Ishikawa (cell line): ENCODE results near the gene CRLF1.

ENCODE experiments used
- CREB1 ChIP-seq: IDR thresholded peaks from 2 replicates; pipeline ENCODE4 v1.6.1; 2012; ENCODE audit warnings: low read depth
- FOXM1 ChIP-seq: IDR thresholded peaks from 2 replicates; pipeline ENCODE4 v1.6.1; 2012; ENCODE audit warnings: low read depth, borderline replicate concordance
- RAD21 ChIP-seq: IDR thresholded peaks from 2 replicates; pipeline ENCODE4 v1.6.1; 2012; ENCODE audit warnings: low read depth
- TEAD4 ChIP-seq: IDR thresholded peaks from 2 replicates; pipeline ENCODE4 v1.6.1; 2012
- YY1 ChIP-seq: IDR thresholded peaks from 2 replicates; pipeline ENCODE4 v1.6.1; 2012; ENCODE audit warnings: low read depth
- TF ChIP-seq, protein P1 (sequence below): IDR thresholded peaks from 2 replicates; pipeline ENCODE4 v1.6.1; 2012; ENCODE audit warnings: low read depth, mild to moderate bottlenecking
- TF ChIP-seq, protein P2 (sequence below): IDR thresholded peaks from 2 replicates; pipeline ENCODE4 v1.6.1; 2012

DNA sequence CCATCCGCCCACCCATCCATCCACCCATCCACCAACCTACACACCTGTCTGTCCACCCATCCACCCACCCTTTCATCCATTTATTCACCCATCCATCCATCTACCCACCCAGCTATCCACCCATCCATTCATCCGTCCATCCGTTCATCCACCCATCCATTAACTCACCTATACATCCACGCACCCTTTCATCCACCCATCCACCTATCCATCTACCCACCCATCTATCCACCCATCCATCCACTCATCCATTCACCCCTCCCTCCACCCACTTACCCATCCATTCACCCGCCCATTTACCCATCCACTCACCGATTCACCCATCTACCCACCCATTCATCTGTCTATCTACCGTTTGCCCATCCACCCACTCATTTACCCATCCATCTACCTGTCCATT lies 47.9 kb upstream of the CRLF1 start:
- TF ChIP-seq, protein P1, sequence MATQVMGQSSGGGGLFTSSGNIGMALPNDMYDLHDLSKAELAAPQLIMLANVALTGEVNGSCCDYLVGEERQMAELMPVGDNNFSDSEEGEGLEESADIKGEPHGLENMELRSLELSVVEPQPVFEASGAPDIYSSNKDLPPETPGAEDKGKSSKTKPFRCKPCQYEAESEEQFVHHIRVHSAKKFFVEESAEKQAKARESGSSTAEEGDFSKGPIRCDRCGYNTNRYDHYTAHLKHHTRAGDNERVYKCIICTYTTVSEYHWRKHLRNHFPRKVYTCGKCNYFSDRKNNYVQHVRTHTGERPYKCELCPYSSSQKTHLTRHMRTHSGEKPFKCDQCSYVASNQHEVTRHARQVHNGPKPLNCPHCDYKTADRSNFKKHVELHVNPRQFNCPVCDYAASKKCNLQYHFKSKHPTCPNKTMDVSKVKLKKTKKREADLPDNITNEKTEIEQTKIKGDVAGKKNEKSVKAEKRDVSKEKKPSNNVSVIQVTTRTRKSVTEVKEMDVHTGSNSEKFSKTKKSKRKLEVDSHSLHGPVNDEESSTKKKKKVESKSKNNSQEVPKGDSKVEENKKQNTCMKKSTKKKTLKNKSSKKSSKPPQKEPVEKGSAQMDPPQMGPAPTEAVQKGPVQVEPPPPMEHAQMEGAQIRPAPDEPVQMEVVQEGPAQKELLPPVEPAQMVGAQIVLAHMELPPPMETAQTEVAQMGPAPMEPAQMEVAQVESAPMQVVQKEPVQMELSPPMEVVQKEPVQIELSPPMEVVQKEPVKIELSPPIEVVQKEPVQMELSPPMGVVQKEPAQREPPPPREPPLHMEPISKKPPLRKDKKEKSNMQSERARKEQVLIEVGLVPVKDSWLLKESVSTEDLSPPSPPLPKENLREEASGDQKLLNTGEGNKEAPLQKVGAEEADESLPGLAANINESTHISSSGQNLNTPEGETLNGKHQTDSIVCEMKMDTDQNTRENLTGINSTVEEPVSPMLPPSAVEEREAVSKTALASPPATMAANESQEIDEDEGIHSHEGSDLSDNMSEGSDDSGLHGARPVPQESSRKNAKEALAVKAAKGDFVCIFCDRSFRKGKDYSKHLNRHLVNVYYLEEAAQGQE = no peak
- no peak for TF ChIP-seq YY1
- TF ChIP-seq TEAD4 = no peak
- no peak for TF ChIP-seq CREB1
- no peak for TF ChIP-seq RAD21
- TF ChIP-seq, protein P2, sequence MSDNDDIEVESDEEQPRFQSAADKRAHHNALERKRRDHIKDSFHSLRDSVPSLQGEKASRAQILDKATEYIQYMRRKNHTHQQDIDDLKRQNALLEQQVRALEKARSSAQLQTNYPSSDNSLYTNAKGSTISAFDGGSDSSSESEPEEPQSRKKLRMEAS = no peak
- TF ChIP-seq FOXM1 = no peak
